Kidney tubule cell (primary cell): ENCODE measurements around the gene NFYA.
"Not testable (repeated sequence)": the region's sequence is repeated elsewhere in the genome, so short reads cannot be mapped to it uniquely, and the experiment has no call there.

Experiments used
- DNase-seq: peaks from one replicate; pipeline ENCODE4 v3.0.0-alpha.2; 2018; ENCODE audit warnings: low spot score

The NFYA gene

DNA sequence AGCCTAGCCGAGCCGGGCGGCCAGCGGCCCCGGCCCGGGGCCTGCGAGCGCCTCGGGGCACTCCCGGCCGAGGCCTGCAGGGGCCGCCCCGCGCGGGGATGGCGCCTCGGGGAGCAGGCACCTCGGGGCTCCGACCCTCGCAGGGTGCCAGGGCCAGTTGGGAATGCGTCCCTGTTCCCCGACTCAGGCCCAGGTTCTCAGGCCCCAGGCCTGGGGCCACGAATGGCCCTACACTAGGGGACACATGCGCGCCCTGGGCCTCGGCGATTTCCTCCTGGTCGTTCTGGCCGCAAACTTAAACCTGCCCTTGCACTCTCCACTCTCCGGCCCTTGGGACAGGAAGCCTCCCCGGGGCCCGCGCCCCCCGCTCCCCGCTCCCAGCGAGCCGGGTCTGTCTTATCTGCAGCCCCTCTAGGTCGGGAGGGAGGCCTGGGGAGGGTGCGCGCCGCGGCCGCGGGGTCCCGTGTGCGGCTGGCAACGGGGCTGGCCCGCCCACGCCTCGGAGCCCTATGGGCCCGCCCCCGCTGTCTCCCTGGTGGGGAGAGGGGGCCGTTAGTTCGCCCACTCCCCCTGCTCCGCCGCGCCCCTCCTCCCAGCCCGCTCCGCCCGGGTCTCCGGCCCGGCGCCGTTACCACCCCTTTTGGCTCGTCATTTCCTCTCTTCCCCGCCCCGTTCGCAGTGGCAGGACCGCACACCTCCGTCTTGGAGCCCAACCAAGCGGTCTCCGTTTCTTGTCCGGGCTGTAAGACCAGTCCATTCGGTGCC lies 611 bp downstream of the NFYA start:
- peak; percentile 82 for DNase-seq

DNA sequence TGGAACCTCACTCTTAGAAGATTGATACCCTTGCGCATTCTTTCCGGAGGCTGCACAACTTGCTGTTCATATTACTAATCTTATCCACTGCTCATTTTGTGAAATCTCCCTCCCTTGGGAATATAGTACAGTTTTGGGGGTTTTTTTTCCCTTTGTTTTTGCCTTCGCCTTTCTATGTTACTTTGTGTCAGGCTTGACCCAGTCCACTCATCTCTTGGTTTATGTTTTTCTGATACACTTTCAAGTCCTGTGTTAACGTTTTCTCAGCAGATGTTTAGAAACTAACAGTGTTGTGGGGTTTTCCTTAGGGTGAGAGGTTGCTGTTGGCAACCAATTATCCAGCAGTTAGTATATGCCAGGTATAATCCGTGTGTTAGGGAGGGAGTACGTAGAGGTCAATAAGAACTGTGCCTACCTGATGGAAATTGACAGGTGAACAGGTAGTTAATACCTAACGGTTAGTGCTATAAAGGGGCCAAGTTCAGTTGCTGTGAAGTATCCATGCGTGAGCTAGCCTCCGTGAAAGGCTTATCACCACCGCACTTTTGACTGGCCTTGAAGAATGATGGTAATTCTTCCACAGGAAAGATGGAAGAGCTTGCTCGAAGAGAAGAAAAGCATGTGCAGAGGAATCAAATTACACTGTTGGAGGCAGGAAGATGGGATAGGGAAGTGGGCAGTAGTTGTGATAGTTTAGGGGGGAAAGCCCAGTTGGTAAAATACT lies 1.4 kb downstream of the NFYA start:
- peak; percentile 25 for DNase-seq

DNA sequence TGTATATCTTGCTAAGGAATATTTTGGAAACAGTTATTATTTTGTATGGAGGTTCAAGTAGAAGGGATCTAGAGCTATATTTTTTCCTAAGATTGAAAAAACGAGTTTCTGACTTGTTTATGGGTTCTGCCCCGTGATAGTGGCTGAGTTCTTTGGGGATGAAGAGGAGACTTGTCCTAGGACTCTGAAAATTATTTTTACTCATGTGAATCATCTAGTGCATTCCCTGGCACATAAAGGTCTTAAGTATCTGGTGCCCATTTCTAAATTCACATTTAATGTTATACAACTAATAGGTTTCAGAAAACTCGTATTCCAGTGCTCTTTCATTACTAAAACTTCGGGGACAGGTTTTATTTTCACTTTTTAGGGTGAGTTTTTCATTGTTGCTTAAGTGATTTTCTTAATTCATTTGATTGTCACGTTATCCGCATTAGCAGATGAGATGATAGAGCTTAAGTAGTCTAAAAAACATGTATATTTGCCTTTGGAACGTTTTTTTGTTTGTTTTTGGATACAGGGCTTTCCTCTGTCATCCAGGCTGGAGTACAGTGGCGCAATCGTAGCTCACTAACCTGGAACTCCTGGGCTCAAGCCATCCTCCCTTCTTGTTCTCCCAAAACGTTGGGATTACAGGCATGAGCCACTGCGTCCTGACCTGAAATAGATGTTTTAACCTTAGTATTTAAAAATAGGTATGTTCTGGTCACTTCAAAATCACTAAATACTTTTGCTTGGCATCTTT lies 2.1 kb downstream of the NFYA start:
- no peak for DNase-seq

DNA sequence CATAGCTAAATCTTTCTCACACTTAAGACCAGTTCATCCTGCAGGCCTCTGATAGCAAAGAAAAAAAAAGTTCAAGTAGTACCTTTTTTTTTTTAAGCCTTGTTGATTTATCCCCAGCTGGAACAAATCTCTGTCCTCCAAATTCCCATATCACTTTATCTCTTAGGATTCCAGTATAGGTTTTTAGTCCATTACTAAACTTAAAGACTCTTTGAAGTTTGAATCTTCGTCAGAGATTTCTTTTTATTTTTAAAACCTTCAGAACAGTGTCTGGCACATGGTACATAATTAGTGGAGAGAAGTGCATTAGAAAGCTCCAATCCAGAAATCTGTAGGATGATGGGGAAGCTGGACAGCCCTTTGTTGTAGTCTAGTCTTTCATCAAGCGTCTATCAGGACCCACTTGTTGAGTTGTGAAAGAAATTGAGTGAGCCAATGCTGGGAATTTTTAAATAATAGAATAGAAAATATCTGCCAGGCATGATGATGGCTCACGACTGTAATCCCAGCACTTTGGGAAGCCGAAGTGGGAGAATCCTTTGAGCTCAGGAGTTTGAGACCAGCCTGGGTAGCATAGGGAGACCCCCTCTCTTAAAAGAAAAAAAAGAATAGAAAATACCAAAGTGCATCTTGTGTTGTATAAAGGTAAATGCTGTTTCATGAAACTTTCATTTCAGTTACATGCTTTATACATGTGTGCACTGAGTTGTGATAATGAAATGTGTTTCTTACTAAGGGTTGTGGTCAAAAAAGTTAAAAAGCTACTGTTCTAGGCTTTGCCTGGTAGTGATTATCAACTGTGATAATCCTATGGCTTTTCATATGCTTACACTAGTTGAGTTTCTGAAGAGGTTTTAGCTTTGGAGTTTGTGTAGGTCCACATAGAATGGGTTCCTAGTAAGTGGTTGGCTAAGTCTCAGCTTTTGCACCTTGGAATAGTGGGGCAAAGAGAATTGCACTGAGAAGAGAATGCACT lies 3.2 kb downstream of the NFYA start:
- DNase-seq: no peak

DNA sequence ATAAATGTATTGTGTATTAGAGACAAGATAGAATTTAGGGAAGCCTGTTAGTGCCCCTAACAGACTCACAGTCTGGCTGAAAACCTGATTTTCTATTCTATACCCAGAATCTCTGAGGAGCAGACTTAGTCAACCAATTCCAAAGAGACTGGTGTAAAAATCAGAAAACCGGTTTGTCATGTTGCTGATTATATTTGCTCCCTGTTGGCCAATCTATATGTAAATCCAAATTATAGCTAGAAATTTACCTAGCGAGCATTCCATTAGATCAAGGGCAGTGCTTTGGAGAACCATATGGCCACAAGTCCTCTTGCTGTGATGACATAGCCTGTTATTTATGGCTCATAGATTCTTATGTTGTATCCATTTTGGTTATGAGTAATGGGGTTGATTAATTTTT lies 4.8 kb downstream of the NFYA start:
- no peak for DNase-seq

DNA sequence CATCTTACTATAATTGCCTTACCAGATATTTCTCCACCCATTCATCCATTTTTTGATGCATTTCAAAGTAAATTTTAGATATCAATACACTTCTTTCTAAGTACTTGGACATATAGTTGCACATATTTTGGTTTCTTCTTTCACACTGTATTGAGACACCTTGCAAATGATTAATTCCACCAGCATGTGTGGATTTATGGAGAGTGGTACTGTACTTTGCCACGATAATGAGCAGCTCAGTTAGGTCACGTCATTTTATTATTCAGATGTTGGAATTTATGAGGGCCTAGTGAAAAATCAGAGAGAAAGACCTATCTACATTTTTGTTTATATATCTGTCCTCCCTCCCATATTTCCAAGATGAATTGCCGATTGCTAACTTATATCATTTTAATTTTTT lies 5.3 kb downstream of the NFYA start:
- DNase-seq: no peak

DNA sequence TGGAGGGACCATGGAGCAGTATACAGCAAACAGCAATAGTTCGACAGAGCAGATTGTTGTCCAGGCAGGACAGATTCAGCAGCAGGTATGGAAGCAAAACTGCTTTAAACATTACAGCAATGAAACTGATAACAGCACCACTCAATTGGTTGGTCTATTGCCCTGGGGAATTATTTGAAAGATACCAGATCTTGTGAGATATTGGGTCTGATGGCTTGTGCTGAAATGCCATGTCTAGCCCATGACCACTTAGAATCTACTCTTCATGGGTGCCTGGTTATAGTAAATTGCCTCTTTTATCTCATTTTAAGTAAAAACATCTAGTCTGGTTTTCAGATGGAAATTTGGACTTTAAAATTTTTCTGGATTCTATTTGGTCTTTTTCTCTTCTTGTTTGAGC lies 6.3 kb downstream of the NFYA start:
- no peak for DNase-seq

DNA sequence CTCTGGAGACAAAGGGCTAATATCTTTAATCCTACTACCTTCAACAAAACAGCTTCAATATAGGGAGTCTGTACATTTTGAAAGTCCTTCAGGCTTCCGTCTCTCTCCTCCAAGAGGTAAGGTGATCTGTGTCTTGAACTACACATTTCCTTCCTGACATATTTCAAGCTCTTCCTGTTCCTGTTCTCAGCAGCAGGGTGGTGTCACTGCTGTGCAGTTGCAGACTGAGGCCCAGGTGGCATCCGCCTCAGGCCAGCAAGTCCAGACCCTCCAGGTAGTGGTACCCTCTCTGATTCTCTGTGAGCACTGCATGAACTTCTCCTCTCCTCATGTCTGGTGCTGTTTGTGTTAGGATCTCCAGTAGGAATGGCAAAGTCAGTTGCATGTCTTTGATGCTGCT lies 7.8 kb downstream of the NFYA start:
- DNase-seq: no peak

DNA sequence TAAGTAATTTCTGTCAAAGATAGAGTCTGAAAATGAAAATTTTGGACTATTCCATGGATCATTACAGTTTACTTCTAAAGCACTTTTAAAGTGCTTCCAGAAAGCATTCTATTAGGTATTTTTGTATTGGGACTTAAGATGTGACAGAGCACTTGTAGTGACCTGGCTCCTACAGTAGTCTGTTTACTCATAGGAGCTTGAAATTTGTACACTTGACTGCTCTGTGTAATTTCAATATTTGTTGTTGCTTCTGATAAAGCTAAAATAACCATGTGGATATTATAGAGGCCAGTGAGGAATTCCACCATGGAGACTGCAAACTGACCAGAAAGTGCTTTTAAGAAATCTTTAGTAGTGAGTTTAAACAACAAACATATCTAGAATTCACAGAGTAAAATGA lies 10.3 kb downstream of the NFYA start:
- no peak for DNase-seq

DNA sequence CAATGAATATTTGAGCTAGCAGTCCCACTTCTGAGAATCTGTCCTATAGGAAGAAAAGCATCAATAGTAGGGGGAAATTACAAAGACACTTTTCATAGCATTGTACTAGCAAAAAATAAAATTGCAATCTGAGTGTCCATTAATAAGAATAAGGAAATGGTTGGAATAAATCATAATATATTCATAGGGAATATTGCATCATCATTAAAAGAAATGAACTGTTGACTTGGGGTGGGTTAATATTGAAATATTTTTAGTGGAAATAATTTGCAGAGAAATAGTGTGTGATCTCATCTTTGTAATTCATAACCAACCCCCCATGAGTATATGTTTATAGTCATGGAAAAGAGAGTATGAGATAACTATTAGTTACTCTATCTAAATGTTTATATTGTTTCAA lies 12.4 kb downstream of the NFYA start:
- DNase-seq: no peak

DNA sequence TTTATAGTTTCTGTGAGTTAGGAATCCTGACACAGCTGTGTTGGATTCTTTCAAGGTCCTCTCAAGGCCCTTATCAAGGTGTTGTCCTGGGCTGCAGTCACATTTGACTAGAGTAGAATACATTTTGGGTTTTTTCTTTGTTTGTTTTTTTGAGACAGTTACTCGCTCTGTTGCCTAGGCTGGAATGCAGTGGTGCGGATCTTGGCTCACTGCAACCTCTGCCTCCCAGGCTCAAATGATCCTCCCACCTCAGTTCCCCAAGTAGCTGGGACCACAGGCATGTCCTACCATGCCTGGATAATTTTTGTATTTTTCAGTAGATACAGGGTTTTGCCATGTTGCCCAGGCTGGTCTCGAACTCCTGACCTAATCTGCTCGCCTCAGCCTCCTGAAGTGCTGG lies 15.7 kb downstream of the NFYA start:
- DNase-seq: peak; percentile 52

DNA sequence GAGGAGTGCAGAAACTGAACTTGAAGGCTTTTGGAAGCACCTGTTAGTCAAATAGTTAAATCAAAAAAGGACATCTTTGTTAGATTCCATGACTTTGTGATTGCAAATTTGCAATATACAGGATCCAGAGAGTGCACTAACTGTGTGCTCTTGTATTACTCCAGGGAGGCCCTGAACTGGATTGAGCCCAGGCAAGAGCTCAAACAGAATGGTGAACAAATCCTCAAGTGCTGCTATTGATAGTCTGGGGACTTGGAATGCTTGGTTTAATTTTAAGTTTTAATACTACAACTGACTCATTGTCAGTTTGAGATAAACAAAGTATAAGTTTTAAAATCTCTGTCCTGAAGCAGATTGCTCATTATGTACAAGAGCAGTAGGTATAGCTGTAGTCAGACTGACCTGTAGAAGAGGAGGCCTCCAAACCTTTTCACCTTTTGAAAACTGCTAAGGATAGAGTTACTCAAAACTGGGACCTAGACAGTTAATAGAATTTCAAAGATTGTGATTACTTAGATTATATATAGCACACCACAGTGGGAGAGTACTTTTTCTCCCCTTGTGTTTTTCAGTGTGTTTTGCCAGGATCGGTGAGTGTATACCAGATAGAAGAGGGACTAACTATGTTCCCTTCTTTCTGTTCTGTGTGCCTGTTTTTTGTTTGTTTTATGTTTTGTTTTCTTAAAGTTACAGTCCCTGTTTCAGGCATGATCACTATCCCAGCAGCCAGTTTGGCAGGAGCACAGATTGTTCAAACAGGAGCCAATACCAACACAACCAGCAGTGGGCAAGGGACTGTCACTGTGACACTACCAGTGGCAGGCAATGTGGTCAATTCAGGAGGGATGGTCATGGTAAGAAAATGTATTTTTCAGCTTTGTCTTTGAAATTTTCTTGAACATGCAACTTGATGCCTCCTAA lies 18.3 kb downstream of the NFYA start:
- DNase-seq: no peak

DNA sequence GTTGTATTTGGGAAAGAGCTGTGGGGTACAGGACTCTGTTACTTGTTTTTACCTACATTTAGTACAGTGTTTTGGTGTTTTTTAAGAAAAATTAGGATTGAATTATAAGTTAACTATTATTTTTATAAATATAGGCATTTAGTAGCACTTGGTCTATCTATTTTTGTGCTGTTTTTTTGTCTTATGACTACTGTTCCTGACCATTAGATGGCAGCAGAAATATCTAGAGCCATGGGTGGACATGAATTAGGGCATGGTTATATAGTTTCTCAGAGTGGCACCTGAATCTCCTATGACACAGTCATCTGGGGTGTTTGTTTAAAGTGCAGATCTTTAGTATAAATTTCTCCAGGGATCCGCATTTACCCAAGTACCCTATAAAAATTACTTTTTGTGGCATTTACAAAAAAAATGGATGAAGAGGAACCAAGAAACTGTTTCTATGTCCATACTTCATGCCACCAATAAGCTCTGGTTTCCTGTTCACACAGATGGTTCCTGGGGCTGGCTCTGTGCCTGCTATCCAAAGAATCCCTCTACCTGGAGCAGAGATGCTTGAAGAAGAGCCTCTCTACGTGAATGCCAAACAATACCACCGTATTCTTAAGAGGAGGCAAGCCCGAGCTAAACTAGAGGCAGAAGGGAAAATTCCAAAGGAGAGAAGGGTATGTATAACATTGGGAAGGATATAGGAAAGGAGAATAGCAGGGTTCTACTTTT lies 19.8 kb downstream of the NFYA start:
- peak; percentile 29 for DNase-seq

DNA sequence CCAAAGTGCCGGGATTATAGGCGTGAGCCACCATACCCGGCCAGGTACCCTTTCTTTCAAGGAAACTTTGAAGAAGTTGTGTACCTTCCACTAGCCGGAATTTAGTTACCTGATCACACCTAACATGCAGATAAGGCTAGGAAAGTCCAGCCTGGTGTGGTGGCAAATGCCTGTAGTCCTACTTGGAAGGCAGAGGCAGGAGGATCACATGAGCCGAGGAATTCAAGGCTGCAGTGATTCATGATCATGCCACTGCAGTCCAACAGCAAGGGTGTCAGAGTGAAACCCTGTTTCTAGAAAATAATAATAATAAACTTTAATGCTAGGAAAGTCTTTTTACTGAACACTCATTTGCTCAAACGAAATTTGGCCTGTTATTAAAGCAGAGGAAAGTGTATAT lies 21.0 kb downstream of the NFYA start:
- DNase-seq: peak; percentile 61

DNA sequence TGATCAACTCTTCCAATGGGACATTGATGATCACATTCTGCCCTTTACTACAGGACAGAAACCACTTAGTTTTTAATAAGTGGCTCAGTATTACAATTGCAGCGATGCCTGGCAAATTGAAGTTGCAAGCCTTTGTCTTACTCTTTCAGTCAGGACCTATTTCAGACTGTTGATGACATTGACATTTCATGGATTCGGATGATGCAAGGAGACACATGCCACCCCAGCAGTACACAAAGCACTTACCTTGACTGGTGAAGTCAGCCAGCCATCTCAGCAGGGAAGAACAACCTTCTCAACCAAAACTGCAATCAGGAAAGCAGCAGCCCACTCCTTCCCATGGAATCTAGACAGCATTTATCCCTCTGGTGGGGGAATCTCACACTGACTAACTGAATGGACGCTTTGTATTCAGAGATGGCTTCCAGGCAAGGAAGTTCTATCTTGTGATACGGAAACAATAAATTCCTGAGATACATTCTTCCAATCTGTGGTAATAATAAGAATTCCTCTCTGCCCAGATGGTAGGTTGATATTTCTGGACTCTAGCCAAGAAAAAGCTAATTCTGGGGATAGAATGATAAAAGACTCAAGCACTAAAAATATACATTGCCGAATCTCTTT lies 24.8 kb downstream of the NFYA start:
- DNase-seq: peak; percentile 16

DNA sequence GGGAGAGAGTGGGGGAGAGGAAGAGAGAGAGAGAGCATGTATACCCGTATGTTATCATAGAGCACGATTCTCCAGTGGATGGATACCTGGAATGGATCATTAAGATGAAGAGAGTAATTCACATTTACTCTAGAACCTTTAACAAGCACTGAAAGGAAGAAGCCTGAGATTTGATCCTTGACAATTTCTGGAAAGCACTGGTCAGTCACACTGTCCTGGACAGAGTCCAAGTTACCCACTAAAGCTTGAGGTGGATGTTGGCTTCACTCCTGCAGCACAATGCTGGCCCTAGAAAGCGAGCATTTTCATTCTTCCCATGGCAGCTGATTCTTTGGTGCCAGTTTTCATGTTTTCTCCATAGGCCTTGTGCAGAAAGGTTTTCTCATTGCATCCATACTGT lies 25.6 kb downstream of the NFYA start:
- DNase-seq: no peak

DNA sequence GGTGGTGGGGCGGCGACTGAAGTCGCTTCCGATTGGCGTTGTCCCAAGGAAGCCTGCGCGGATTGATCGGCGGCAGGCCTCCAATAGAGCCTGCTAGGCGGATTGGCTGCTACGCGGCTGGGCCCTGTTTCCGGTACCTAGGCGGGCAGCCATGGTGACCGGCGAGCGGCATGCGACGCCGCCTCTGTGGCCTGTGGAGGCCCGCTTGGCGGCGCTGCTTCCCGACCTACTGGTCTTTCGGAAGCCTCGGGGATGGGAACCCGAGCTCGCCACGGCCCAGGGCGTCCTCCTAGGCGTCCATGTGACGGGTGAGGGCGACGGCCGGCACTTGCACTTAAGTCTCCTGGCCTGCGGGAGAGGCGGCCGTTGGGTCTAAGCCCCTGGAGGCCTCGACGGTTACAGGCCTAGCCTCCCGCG lies 28.1 kb downstream of the NFYA start:
- DNase-seq: no peak

DNA sequence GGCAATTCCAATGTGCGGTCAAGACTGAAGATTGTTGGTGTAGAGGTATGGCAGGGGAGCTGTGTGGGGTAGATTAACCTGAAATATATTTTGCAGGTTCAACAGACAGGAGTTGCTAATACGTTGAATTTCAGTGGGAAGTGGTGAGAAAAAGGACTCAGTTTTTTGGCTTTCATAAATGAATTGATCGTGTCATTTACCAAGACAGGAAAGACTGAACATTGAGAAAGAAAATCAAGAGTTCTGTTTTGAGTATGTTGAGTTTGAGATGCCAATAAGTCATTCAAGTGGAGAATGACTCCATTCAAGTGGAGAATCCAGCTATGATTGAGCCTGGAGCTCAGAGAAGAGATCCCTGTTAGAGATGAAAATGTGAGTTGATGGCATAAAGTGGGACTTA lies 31.1 kb downstream of the NFYA start:
- DNase-seq: no peak

DNA sequence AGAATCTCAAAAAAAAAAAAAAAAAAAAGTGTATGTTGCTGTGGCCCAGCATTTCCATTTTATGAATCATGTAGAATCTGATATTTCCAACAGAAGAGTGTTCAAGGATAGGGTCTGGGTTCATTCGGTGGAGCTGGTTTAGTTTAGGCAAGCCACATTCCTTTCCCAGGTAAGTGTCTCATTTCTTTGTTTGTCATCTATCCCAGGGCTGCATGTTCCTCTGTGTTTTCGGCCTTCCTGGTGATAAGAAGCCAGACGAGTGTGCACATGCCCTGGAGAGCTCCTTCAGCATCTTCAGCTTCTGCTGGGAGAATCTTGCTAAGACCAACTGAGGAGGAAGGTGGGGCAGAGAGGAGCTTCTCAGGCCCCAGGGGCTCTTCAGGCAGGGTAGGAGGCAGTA lies 38.2 kb downstream of the NFYA start:
- no peak for DNase-seq

DNA sequence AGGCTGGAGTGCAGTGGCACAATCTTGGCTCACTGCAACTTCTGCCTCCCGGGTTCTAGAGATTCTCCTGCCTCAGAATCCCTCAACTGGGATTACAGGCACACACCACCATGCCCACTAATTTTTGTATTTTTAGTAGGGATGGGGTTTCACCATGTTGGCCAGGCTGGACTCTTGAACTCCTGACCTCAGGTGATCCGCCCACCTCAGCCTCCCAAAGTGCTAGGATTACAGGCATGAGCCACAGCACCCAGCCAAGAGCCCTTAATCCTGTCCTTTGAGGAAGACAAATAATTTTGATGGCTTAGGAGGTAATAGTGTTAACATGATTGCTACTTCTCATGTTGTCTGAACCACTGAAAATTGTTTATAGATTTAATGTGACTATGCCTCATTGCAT lies 42.3 kb downstream of the NFYA start:
- DNase-seq: not testable (repeated sequence)
